ENCODE measurements around the gene NFATC1. TPM values are rescaled to one million over a fixed set of nuclear protein-coding genes. Genes with fewer than 3 reads are reported as not detected.
A peak's percentile ranks its signal among the peaks of the same experiment; 100 is the strongest.

Gene NFATC1
- total RNA-seq, 1 donor from 2014 or later, result 18.3 TPM

DNA sequence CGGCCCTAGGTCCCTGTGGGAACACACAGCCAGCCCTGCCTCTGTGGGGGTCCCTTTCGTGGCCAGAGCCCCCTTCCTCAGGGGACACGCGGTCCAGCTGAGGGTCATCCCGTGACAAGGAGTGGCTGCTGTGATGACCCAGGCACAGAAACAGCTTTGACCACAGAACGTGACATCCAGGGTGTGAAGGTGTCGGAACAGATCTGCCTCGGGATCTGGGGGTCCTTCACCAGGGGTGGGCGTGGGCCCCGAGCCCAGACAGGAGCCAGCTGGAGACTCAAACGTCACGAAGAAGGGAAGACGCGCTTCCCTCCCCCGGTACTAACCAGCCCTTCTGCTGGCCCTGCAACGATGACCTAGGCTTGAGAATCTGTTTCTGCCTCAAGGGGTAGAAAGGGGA lies 75.9 kb downstream of the NFATC1 start:
- Histone ChIP-seq H3K9me3 (replicated peaks) (peaks cover 5% of the 10 kb centered on the region), H3K4me1 (peaks cover 6% of the 10 kb centered on the region), H3K4me3 (no peak overlapping the region), H3K27me3 (ENCODE audit: low read depth) (no peaks in the 10 kb centered on the region), H3K36me3 (peaks cover 46% of the 10 kb centered on the region), H3K27ac (replicated peaks) (no peak overlapping the region)
- no peak for TF ChIP-seq CTCF (IDR thresholded peaks at IDR 0.05; ENCODE audit: borderline replicate concordance)
- intact Hi-C loops (cut with micrococcal nuclease), result no loop called here
- DNase-seq, result no peak

DNA sequence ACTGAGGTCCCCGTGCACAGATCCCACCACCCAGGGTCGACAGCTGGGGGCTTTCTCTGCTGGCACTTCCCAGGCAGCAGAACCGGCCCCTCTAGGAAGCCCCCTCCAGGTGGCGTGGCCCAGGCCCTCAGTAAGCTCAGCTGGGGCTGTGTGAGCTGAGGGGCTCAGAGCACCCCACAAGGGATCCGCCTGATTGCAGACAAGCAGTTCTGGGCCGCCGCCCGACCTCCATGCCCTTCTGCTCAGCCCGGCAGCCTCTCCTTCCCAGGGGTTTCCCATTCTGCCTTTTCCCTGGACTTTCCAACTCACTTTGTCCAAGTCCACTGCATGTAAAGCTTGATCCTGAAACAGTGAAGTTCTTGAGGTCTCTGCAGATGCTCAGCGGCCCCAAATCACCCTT lies 76.4 kb downstream of the NFATC1 start:
- H3K36me3 ChIP-seq, result peaks cover 46% of the 10 kb centered on the region
- no peak for DNase-seq
- peaks cover 6% of the 10 kb centered on the region for H3K4me1 ChIP-seq
- H3K27me3 ChIP-seq (ENCODE audit: low read depth), result no peaks in the 10 kb centered on the region
- H3K9me3 ChIP-seq (replicated peaks), result peaks cover 5% of the 10 kb centered on the region
- no peak overlapping the region for H3K27ac ChIP-seq (replicated peaks)
- H3K4me3 ChIP-seq, result no peak overlapping the region
- intact Hi-C loops (cut with micrococcal nuclease), result no loop called here
- no peak for TF ChIP-seq CTCF (IDR thresholded peaks at IDR 0.05; ENCODE audit: borderline replicate concordance)

DNA sequence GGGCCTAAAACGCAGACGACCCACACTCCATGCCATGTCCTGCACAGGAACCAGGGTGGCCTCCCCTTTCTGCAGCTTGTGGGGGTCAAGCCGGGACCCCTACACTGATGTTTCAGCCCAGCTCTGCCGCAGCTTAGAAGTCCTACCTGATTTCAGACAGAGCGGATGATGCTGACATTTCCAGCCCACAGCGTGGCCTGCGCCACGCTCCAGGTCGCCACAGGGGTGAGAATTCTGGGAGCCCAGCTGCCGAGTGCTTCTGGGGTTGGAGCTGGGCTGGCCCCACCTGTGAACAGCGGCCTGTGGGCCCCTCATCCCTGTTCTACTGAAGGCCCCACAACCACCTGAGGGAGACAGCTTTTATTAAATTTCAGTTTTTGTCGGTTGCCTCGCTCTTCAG lies 77.2 kb downstream of the NFATC1 start:
- Histone ChIP-seq H3K36me3 (peaks cover 41% of the 10 kb centered on the region), H3K9me3 (replicated peaks) (peaks cover 5% of the 10 kb centered on the region), H3K27me3 (ENCODE audit: low read depth) (no peaks in the 10 kb centered on the region), H3K4me1 (peaks cover 3% of the 10 kb centered on the region), H3K27ac (replicated peaks) (no peak overlapping the region), H3K4me3 (no peak overlapping the region)
- DNase-seq, result no peak
- TF ChIP-seq CTCF (IDR thresholded peaks at IDR 0.05; ENCODE audit: borderline replicate concordance), result no peak
- intact Hi-C loops (cut with micrococcal nuclease), result no loop called here

DNA sequence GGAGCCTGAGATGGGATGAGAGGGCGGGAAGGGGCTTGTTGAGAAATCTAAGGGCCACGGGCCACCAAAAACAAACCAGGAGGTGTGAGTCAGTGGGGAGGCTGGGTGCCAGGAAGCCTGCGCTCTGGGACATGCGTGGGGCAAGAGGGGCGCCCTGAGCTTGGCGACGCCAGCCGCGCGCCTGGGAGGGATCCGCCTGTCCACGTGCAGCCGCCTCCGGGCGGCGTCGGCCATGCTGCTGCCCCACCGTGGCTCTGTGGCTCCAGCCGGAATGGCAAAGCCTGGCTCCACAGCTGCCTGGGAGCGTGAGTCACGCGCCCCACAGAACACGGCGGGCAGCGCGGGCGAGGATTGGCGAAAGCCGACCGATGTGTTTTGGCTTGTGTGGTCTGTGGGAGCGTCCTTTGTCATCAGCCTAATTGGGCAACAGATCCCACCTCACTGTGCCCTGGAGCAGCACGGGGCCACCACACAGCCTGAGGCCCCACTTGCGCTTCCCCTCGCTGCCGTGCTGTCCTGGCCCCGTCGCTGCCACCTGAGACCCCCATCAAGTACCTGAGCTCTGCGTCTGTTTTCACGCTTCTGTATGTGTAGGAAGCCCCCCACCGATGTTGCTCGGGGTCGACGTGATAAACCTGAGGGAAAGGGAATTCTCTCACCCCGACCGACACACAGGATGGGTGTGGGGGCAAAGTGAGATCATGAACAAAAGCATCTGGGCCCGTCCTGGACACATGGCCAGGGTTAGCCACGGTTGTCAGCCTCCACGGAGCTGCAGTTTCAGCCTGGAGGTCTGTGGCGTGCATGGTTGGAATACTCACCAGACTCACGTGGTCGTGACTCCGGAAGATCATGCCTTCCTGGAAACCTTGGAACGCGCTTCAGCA lies 80.5 kb downstream of the NFATC1 start:
- Histone ChIP-seq H3K4me1 (no peaks in the 10 kb centered on the region), H3K9me3 (replicated peaks) (peaks cover 5% of the 10 kb centered on the region), H3K27ac (replicated peaks) (no peak overlapping the region), H3K27me3 (ENCODE audit: low read depth) (no peaks in the 10 kb centered on the region), H3K4me3 (no peak overlapping the region), H3K36me3 (peaks cover 17% of the 10 kb centered on the region)
- intact Hi-C loops (cut with micrococcal nuclease), result no loop called here
- no peak for DNase-seq
- TF ChIP-seq CTCF (IDR thresholded peaks at IDR 0.05; ENCODE audit: borderline replicate concordance), result no peak

DNA sequence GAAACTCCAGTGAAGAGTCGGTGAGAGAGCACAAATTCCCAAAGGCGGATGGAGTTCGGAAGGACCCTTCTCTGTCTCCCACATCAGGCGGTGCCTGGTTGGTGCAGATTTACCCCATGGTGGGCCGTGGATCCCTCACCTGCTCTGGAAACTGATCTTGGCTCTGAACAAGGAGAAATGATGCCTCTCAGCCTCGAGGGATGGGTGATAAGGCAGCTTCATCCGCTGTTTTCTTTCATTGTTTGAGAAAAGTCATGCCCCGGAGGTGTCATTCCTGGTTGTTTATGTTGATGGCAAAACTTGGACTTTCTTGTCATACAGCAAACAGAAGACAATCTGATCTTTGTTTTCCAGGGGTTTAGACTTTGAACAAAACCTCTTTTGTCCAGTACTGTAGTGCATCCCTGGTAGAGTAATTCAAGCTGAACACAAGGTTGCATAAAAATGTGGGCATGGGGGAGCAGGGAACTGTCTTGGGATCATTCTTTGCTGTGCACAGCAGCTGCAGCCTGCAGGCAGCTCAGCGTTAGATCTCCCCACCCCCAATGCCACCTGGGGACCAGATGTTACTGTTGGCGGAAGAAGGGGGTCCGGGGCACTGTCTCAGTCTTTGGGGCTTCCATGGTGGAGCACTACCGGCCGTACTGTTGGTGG lies 81.3 kb downstream of the NFATC1 start:
- Histone ChIP-seq H3K27me3 (ENCODE audit: low read depth) (no peaks in the 10 kb centered on the region), H3K27ac (replicated peaks) (no peak overlapping the region), H3K36me3 (peaks cover 17% of the 10 kb centered on the region), H3K9me3 (replicated peaks) (peaks cover 5% of the 10 kb centered on the region), H3K4me1 (no peaks in the 10 kb centered on the region), H3K4me3 (no peak overlapping the region)
- peak; percentile 8 for DNase-seq
- TF ChIP-seq CTCF (IDR thresholded peaks at IDR 0.05; ENCODE audit: borderline replicate concordance), result no peak
- intact Hi-C loops (cut with micrococcal nuclease), result no loop called here

Measured in left ventricle myocardium inferior (tissue), 1 donor.